ENCODE results near the gene NLGN1.

DNA sequence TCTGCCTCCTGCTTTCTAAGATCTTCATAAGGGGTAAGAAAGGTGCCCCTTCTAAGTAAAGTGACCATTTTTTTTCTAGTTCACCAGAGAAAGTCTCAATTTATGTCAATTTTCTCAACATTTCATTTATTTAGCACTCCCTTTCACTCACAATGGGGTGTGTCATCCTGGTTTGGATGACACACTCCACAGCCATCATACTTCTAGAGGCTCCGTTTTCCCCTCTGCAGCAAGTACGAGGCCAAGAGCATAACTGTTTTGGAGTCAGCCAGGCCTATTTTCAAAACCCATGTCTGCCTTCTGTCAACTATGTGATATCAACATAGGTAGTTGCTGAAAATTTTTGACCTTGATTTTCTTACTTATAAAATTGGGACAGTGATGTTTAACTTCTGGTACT lies 703.2 kb downstream of the NLGN1 start:
- TF ChIP-seq, protein P1, sequence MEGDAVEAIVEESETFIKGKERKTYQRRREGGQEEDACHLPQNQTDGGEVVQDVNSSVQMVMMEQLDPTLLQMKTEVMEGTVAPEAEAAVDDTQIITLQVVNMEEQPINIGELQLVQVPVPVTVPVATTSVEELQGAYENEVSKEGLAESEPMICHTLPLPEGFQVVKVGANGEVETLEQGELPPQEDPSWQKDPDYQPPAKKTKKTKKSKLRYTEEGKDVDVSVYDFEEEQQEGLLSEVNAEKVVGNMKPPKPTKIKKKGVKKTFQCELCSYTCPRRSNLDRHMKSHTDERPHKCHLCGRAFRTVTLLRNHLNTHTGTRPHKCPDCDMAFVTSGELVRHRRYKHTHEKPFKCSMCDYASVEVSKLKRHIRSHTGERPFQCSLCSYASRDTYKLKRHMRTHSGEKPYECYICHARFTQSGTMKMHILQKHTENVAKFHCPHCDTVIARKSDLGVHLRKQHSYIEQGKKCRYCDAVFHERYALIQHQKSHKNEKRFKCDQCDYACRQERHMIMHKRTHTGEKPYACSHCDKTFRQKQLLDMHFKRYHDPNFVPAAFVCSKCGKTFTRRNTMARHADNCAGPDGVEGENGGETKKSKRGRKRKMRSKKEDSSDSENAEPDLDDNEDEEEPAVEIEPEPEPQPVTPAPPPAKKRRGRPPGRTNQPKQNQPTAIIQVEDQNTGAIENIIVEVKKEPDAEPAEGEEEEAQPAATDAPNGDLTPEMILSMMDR (IDR thresholded peaks at IDR 0.05): no peak
- TF ChIP-seq POLR2AphosphoS5 (IDR thresholded peaks at IDR 0.05; ENCODE audit: low read depth, low read length) (no peak), REST (IDR thresholded peaks at IDR 0.05; ENCODE audit: insufficient read depth in 1 of 2, low read depth in 2 of 2, low read length in 1 of 2) (no peak), SIN3A (IDR thresholded peaks at IDR 0.05; ENCODE audit: borderline replicate concordance, insufficient read depth, low read depth, low read length) (no peak)

Measured in Panc1 (cell line).